Kidney (tissue), 14 donors: ENCODE data around the gene NSMF. TPM values are rescaled to one million over a fixed set of nuclear protein-coding genes. Genes with fewer than 3 reads are reported as not detected.
"Not testable (repeated sequence)": the region's sequence is repeated elsewhere in the genome, so short reads cannot be mapped to it uniquely, and the experiment has no call there.

Experiments used
- DNase-seq, 5 donors: peaks; one replicate each; pipeline ENCODE4 v3.0.0-alpha.2; 2013 to 2020
- FAIRE-seq: peaks from 2 replicates; lab custom pipeline; 2012; peaks lifted over from hg19 to GRCh38; lab: Jason Lieb, UNC
- H3K27ac ChIP-seq, 2 donors: one replicate each; pipeline ENCODE4 v1.7.0; 2013; ENCODE audit warnings: low read depth in 2 of 2, low read length in 2 of 2, inconsistent platforms in 1 of 2
- H3K27me3 ChIP-seq: one replicate; pipeline ENCODE4 v1.7.1; 2013; ENCODE audit warnings: low read length, inconsistent platforms; ENCODE audit not compliant: control insufficient read depth, insufficient read depth
- H3K36me3 ChIP-seq, 3 donors: one replicate each; pipeline versions ENCODE4 v1.7.0 to v1.7.1; 2013; ENCODE audit warnings: low read length in 3 of 3, control low read depth in 1 of 3, inconsistent platforms in 1 of 3; ENCODE audit not compliant: insufficient read depth in 3 of 3, control insufficient read depth in 2 of 3
- H3K4me1 ChIP-seq, 3 donors: one replicate each; pipeline versions ENCODE4 v1.7.0 to v1.7.1; 2013; ENCODE audit warnings: low read length in 3 of 3, inconsistent platforms in 1 of 3, low read depth in 1 of 3; ENCODE audit not compliant: control insufficient read depth in 2 of 3, insufficient read depth in 2 of 3
- H3K4me3 ChIP-seq, 3 donors: one replicate each; pipeline versions ENCODE4 v1.7.0 to v1.8.1; 2013; ENCODE audit warnings: low read length in 3 of 3, control low read depth in 1 of 3, inconsistent platforms in 1 of 3
- H3K9ac ChIP-seq, 3 donors: one replicate each; pipeline versions ENCODE4 v1.7.0 to v1.7.1; 2013; ENCODE audit warnings: low read length in 3 of 3, control low read depth in 1 of 3, inconsistent platforms in 1 of 3
- H3K9me3 ChIP-seq, 3 donors: one replicate each; pipeline versions ENCODE4 v1.7.0 to v1.7.1; 2013; ENCODE audit warnings: low read length in 3 of 3, control low read depth in 1 of 3, inconsistent platforms in 1 of 3; ENCODE audit not compliant: control insufficient read depth in 2 of 3, insufficient read depth in 1 of 3
- intact Hi-C: fragments of 100-400 bp; cut with DNase I; formaldehyde crosslinking; loops from one replicate; pipeline ENCODE4 v1.11.1; 2022
- polyA plus RNA-seq: library from polyadenylated mRNA; stranded (reverse); fragments of 350-450 nt; fragmentation: Illumina TruSeq; extraction: RNeasy Lipid Tissue Mini Kit (QIAGEN cat#74804); gene quantifications from one replicate; pipeline ENCODE4 v1.2.3, GENCODE V29; 2014; ENCODE audit warnings: low read depth, low replicate concordance; ENCODE audit not compliant: insufficient read depth
- total RNA-seq: library from RNA; stranded (reverse); fragmentation: NEBNext Ultra II Directional; extraction: Animal tissue kit (Norgen Biotek cat#: 25700); gene quantifications from one replicate; pipeline ENCODE4 v1.2.1, GENCODE V29; 2021
- TF ChIP-seq, protein P1 (sequence below): IDR thresholded peaks from 3 replicates; pipeline ENCODE4 v1.5.1; 2012; ENCODE audit warnings: mild to moderate bottlenecking, moderate library complexity, borderline replicate concordance; ENCODE audit not compliant: insufficient read depth; ENCODE audit errors: extremely low read depth
- donor health status: control.
- donor health status: control.
- donor health status: control.
- donor health status: control.
- donor health status: control.
- donor health status: DM: yes; HTN: yes; CAD: no.
- donor health status: Normal renal cell carcinoma (clear cell type).

The NSMF gene
- total and polyA plus RNA-seq, 2 donors from 2014 or later = 32.7 to 49.5 TPM

DNA sequence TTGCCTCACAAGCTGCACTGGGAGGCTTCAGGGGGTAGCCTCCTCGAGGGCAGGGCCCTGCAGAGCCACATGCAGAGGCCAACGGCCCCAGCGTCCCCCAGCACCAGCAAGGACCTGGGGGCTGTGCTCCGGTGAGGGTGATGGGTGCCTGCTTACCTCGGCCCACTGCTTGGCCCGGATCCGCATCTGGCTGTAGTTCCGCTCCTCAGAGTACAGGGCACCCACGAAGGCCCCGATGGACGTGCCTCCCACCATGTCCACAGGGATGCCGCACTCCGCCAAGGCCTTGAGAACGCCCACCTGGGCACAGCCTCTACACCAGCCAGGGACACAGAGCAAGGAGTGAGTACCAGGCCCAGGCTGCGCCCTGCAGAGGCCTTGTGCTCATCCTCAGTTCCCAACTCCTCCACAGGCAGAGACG, 8.0 kb upstream of the NSMF start:
- no peaks in the 10 kb centered on the region for H3K27me3 ChIP-seq
- TF ChIP-seq, protein P1, sequence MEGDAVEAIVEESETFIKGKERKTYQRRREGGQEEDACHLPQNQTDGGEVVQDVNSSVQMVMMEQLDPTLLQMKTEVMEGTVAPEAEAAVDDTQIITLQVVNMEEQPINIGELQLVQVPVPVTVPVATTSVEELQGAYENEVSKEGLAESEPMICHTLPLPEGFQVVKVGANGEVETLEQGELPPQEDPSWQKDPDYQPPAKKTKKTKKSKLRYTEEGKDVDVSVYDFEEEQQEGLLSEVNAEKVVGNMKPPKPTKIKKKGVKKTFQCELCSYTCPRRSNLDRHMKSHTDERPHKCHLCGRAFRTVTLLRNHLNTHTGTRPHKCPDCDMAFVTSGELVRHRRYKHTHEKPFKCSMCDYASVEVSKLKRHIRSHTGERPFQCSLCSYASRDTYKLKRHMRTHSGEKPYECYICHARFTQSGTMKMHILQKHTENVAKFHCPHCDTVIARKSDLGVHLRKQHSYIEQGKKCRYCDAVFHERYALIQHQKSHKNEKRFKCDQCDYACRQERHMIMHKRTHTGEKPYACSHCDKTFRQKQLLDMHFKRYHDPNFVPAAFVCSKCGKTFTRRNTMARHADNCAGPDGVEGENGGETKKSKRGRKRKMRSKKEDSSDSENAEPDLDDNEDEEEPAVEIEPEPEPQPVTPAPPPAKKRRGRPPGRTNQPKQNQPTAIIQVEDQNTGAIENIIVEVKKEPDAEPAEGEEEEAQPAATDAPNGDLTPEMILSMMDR = no peak

DNA sequence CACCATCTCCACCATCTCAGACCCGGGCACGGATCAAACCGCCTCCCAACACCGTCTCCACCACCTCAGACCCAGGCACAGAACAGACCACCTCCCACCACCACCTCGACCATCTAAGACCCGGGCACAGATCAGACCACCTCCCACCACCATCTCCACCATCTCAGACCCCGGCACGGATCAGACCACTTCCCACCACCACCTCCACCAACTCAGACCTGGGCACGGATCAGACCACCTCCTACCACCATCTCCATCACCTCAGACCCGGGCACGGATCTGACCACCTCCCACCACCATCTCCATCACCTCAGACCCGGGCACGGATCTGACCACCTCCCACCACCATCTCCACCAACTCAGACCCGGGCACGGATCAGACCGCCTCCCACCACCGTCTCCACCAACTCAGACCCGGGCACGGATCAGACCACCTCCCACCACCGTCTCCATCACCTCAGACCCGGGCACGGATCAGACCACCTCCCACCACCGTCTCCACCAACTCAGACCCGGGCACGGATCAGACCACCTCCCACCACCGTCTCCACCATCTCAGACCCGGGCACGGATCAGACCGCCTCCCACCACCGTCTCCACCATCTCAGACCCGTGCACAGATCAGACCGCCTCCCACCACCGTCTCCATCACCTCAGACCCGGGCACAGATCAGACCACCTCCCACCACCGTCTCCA, 7.4 kb upstream of the NSMF start:
- intact Hi-C loops, H3K9me3 ChIP-seq, H3K27ac ChIP-seq, H3K9ac ChIP-seq, H3K4me3 ChIP-seq, H3K4me1 ChIP-seq, H3K27me3 ChIP-seq, FAIRE-seq, H3K36me3 ChIP-seq: not testable (repeated sequence)
- DNase-seq = peak in 1 of 5 donors; percentile 29

More for the DNA sequence above, 8.0 kb upstream of the NSMF start:
- no peaks in the 10 kb centered on the region for H3K4me1 ChIP-seq
- H3K27ac ChIP-seq = no peak overlapping the region
- no peaks in the 10 kb centered on the region for H3K9me3 ChIP-seq
- H3K9ac ChIP-seq = no peak overlapping the region
- FAIRE-seq (no peak), DNase-seq (peak in 1 of 5 donors; percentile 25)
- H3K36me3 ChIP-seq = no peaks in the 10 kb centered on the region
- no peak overlapping the region for H3K4me3 ChIP-seq
- intact Hi-C loops = no loop called here

DNA sequence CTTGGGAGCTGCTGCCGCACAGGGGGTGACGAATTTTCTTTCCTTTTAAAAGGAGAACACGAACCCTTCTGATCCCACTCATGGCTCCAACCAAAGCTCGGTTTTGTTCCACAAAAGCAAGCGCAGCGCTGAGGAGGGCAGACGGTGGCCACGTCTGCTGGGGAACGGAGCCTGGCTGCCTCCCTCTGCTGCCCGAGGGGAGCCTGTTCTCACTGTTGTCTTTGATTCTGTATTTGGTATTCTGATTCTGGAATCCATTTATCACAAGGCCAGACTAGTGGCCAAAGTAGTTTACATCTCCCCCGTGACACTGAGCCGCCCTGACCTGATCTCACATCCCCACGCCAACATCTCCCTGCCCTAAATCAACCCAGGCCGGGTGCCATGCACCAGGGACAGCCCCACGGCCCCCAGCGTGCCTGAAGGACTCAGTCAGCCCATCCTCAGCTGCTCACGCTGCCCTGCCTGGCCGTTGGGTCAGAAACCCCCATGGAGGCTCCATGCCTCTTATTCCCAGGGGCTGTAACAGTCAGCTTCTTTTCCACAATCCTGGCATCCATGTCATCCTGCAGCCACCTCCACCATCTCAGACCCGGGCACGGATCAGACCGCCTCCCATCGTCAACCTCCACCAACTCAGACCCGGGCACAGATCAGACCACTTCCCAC, 6.7 kb upstream of the NSMF start:
- peak in 2 of 5 donors; percentile 23 to 58 for DNase-seq
- H3K27ac ChIP-seq = no peak overlapping the region
- H3K4me3 ChIP-seq = no peak overlapping the region
- no peaks in the 10 kb centered on the region for H3K36me3 ChIP-seq
- no peak overlapping the region for H3K9ac ChIP-seq
- TF ChIP-seq, protein P1 = no peak
- H3K4me1 ChIP-seq = no peaks in the 10 kb centered on the region
- H3K9me3 ChIP-seq = no peaks in the 10 kb centered on the region
- intact Hi-C loops = no loop called here
- no peaks in the 10 kb centered on the region for H3K27me3 ChIP-seq
- FAIRE-seq = no peak

DNA sequence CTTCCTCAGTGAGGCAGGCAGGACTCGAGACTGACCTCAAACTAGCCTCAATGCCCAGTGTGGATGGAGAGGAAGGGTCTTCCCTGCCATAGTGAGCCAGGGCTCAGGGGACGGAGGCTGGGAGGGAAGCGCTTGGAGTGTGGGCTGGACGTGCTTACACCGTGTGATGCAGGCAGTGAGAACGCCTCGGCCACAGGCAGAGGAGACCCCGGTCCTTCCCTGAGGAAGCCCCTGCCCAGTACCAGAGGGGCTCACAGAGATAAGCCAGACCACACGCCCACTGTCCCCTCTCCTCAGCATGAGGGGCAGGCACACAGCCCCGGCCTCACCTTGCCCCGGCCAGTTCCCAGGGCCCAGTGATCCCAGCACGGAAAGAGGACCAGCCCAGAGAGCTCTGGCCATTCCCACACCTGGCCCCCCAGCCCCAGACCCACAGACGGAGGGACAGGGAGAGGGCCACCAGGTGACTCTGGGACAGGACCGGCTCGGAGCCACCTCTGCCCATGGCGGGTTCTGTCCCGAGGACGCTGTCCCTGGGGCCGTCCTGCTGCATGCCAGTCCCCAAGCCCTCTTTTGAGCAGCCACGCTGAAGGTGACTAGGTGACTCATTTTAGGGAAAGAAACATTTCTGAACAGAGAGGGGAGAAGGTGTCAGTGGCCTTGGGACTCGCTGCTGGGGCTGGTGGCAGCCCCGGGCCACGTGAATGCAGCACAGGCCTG, 6.0 kb upstream of the NSMF start:
- Histone ChIP-seq H3K4me1 (no peaks in the 10 kb centered on the region), H3K27ac (no peak overlapping the region), H3K9ac (no peak overlapping the region), H3K9me3 (no peaks in the 10 kb centered on the region), H3K36me3 (no peaks in the 10 kb centered on the region), H3K4me3 (no peak overlapping the region), H3K27me3 (no peaks in the 10 kb centered on the region)
- TF ChIP-seq, protein P1 = no peak
- intact Hi-C loops = no loop called here
- DNase-seq = peak in 2 of 5 donors; percentile 21 to 72
- FAIRE-seq = no peak
